LoVo (cell line): ENCODE measurements around the gene AUTS2.

Source experiments
- DNase-seq: peaks from one replicate; pipeline ENCODE4 v3.0.0-alpha.2; 2016; ENCODE audit warnings: low spot score

The AUTS2 gene

DNA sequence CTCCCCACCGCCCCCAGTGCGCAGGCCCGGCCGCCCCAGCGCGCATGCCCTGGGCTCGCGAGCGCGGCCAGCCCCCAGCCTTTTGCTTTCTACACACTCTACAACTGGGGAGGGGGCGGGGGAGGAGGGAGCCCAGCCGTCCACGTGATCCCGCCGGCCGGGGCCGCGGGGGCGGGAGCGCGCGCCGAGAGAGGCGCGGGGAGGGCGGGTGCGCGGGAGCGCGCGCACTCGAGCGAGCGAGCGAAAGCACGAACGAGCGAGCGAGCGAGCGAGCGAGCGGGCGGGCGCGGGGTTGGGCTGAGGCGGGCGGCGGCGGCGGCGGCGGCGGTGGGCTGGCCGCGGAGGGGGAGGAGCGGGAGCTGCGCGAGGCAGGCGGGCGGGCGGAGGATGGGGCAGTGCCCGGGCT, at the start of gene AUTS2:
AUTS2 (plus strand) TSS at position 395 of the 406 bp plus-strand sequence. CDS start 1,179 bp downstream, outside the sequence.
- DNase-seq = no peak

GRCh38 chr7:69550991-69551390, 47.3 kb upstream of the AUTS2 start:
- no peak for DNase-seq

DNA sequence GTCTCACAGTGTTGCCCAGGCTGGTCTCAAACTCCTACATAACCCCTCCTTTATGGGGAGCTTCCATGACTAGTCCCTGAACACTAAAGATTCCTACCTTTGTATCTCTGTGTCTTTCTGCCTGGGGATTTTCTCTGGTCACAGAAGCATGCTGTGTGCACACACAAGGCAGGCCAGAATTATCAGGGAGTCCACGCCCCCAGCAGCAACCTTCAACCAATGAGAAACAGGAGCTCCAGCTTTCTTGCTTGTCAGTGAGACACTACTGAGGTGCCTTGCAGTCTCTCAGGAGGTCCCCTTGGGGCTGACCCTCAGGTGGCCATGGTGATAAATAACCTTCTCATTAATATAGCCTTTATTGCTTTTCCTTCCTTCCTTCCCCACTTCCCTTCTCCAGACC, 45.1 kb upstream of the AUTS2 start:
- DNase-seq = no peak

- DNase-seq = no peak
These were observed 36.9 kb upstream of the AUTS2 start for GRCh38 chr7:69561266-69561960.

DNA sequence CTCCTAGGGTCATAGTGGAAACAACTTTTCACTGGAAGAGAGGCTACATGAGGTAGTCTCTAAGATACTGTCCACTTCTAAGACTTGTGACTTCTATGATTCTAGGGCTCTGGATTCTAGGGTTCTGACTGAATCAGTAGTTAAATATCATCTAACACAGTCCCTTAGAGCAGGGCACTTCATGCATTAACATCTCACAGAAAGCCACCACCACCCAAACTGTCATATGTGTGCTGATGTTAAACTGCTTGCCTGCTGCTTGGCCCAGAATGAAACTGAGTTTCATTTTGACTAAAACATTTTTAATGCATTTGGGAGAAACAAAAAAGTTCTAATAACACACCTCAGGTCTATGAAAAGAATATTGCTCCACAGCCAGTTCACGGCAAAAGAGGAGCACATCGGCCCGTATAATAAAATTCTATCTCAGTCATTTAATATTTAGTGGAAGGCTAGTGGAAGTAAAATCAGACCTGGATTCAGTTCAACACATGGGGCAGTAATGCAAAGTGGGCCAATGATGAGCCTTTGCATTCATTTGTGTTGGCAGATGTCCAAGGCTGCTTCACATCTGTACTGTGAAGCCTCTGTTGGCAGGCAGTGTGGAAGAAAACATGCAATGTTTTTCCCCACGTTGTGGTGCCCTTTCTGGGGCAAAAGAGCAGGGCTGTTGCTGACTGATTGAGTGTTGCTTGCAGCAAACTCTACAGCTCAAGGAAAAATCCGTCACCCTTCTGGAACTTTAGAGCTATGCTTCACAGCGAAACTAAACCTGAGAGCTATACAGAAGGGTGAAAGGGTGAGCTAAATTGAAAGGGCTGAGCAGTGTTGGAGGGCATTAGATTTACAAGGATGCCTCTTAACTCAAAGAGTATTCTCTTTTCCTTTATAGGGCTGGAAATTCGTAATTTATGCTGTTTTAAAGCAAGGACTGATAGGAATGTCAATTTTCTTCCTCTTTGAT, 33.5 kb upstream of the AUTS2 start:
- no peak for DNase-seq

DNA sequence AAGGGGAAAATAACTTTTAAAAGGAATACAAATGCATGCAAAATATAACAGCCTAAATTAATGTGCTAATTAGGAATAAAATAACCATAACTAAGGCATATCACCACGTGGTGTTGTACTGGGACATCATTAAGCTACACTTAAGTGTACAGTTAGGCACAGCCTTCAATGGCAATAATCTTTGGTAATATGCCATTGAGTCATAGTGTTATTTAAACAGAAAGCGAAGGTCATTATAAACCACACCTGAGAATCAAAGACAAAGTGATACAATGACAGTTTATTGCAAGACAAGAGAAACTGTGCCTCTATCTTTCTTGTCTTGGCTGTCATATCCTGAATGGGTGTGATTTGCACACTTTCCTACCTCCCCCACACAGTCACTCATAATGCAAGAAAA, 30.5 kb upstream of the AUTS2 start:
- DNase-seq = no peak

DNA sequence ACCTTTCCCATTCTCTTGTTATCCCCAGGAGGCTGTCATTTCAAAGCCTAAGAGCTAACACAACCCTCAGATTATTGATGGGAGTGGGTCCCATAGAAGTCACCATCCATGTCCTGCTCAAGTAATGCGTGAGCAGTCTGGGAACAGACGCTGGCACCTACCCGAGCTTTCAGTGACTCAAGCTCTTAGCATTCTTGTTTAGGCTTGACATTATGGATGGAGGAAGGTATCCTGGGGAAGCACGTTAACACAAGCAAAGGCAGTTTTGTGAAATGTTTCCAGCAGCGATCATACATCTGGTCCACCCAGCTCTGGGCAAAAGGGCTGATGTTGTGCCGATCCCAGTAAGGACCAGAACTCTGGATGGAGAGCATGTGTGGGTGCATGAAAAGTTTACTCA, 30.0 kb upstream of the AUTS2 start:
- no peak for DNase-seq

- no peak for DNase-seq
These were observed 22.6 kb upstream of the AUTS2 start for GRCh38 chr7:69575651-69576050.

DNA sequence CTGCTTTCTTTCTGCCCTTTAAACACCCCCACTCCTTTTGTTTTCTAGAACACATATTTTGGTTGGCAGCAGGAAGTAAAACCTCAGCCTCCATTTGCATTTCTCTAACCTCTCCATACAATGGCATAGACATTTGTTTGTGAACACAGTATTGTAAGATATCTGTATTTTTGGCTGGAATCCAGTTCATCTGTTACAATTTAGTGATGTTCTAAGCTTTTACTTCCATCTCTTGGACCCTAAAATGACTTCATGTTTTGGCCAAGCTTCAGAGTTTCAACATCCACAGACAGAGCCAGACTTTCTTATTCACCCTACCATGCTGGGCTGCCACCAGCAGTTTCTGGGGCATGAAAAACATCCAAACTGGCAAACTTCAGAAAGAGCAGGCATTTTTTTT, 21.1 kb upstream of the AUTS2 start:
- no peak for DNase-seq

GRCh38 chr7:69585169-69585568, 13.1 kb upstream of the AUTS2 start:
- no peak for DNase-seq

GRCh38 chr7:69586321-69586720, 12.0 kb upstream of the AUTS2 start:
- DNase-seq = no peak

- no peak for DNase-seq
These were observed 9.5 kb upstream of the AUTS2 start for GRCh38 chr7:69588773-69589172.

DNA sequence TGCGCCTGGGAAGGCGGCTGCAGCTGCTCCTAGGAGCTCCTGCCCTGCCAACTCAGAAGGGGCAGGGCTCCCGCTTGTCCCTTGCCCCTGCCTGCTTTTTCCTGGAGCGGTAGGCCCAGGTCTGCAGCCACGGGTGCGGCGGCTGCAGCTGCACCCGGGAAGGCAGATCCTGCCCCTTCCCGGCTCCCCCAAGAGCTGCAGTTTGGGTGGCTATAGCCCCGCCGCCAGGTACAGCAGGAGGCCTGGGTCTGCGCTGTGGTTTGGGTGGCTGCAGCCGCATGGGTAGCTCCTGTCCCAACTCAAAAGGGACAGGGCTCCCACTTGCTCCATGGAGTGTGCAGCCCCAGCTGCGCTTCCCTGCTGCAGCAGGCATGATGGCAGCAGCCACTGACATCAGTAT, 6.5 kb upstream of the AUTS2 start:
- no peak for DNase-seq

DNA sequence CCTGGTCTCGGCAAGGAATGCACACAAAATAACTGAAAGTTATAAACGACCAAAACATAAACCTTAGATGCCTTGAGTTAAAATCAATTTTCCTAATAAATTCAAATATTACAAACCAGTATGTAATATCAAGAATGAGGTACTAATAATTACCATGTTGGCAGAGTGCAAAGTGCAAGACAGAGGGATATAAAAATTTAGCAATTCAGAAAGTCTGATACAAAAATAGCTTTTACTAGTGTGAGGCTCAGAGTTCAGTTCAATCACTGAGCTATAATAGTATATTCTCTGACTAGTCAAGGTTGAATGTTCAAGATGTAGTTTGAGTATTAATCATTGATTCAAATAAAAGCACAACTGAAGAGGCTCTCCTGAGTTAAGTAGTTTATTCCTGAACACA, 4.8 kb upstream of the AUTS2 start:
- no peak for DNase-seq

DNA sequence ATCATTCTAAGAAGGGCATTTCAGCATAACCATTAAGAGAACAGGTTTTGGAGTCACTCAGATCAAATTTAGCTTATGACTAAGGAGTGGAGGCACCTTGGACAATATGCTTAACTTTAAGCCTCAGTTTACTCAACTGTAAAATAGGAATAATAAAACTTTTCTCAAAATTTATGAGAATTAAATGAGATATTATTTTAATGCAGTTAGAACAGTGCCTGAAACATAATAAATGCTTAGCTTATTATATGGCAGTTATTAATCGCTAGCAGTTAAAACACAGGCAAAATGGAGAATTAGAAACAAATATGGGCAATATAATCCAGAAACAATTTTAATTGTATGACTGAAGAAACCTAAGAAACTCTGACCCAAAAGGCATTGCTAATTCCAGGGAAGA, 2.9 kb upstream of the AUTS2 start:
- no peak for DNase-seq

DNA sequence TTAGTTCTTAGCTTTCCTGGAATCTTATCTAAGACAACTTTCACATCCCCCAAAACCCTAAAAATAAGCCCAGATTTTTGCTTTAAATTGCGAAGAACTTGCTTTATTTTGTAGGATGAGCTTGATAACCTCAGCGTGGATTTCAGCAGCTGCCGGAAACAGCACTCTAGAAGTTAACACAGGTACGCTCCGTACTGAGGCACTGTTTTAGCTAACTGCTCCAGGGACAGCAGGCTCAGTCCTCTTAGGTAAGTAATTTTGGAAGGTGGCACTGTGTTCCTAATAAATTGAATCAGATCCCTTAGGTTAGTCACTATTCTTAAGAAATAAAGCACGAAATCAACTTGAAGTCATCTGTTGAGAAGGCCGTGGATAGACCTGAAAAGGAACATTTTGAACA, 2.2 kb upstream of the AUTS2 start:
- DNase-seq = no peak

DNA sequence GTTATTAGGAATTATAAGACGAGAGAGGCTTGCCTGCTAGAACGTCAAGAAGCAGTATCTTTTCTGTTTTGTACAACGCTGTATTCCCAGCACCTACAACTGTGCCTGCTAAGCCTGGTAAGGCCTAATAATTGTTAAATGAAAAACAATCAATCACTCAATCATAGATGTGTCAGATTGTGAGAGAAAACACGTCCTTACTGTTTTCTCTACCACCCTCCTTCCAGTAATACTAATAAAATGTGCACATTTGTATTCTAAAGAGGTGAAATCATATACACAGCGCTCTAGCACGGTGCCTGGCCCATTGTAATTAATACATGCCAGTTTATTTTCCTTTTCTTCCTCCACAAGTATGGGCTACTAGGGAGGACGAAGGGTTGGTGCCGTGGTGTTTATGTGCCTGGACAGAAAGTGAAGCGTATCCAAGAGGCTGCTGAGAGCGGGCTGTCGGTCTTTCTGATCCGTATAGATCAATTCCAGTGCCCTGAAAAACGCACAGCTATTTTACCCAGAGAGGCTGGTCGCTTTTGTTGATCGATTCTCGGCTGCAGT, 1.5 kb upstream of the AUTS2 start:
- DNase-seq = no peak

- DNase-seq = no peak
These were observed 798 bp upstream of the AUTS2 start for GRCh38 chr7:69597278-69598076.

DNA sequence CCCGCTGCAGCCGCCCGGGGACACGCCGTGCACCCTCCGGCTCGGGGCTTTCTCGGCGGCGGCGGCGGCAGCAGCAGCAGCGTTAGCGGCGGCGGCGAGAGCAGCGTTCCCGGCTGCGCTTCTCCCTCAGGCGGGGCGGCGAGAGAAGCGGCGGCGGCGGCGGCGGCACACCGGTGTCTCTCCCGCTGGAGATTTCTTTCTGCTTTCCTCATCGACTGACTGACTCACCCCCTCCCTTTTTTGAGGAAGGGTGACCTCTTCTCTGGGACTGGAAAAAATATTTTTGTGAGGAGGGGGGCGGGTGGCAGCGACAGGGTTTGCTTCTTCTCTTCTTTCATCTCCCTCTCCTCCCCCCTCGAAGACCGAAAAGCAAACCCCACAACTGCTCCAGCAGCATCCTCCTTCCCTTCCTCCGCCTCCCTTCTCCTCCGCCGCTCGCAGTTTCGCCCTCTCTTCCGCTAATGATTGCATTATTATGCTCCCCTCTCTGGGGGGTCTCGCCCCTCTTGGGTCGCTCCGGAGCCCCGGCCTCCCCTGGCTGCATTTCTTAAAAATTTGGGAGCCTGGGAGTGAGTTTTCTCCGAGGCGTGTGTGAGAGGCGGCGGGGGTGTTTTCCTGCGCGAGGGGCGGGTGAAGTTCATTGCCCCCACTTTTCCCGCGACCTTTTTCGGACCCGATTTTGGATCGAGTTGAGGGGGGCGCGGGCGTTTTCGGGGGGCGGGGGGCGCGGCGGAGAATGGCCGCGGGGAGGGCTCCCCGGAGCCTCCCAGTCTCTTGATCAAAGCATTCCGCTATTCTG, 411 bp downstream of the AUTS2 start:
- no peak for DNase-seq

GRCh38 chr7:69599286-69599954, 1.1 kb downstream of the AUTS2 start:
- DNase-seq = no peak
